ENCODE results near the gene GET4. TPM values are rescaled to one million over a fixed set of nuclear protein-coding genes. Genes with fewer than 3 reads are reported as not detected.
"Not testable (repeated sequence)": the region's sequence is repeated elsewhere in the genome, so short reads cannot be mapped to it uniquely, and the experiment has no call there.

Gene GET4
- total and polyA plus RNA-seq, 2 donors from 2014 or later = 44.8 to 80.8 TPM

DNA sequence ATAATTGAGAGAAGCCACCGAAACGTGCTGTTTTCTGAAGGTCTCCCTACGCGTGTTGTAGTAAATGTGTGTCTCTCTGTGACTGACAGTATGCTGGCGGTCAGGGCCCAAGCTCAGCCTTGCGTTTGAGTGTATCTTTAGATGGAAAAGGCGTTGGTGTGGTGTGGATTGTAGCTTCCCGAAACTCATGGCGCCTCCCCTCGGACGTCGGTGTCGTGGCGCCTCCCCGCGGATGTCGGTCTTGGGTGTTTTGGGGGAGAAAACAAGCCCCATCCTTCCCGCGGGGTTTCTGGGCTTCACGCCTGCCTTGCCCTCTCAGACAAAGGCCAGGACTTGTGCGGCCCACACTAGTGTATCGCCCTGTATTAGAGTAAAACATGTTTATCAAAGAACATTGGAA is 31.3 kb upstream of the GET4 start:
- Histone ChIP-seq H3K9me3 (ENCODE audit: control insufficient read depth in 2 of 3, insufficient read depth in 1 of 3, low read length in 3 of 3) (no peaks in the 10 kb centered on the region), H3K36me3 (ENCODE audit: control insufficient read depth in 2 of 3, insufficient read depth in 3 of 3, low read length in 3 of 3) (peaks cover 2 to 38% (median 30%) of the 10 kb centered on the region in 3 donors), H3K27me3 (ENCODE audit: control insufficient read depth, insufficient read depth, low read length) (no peaks in the 10 kb centered on the region), H3K4me1 (ENCODE audit: control insufficient read depth in 2 of 3, insufficient read depth in 2 of 3, low read depth in 1 of 3, low read length in 3 of 3) (no peaks in the 10 kb centered on the region), H3K4me3 (ENCODE audit: low read length in 3 of 3) (no peak overlapping the region), H3K27ac (ENCODE audit: low read depth in 2 of 2, low read length in 2 of 2) (no peak overlapping the region), H3K9ac (ENCODE audit: low read length in 3 of 3) (no peak overlapping the region)
- TF ChIP-seq, protein P1, sequence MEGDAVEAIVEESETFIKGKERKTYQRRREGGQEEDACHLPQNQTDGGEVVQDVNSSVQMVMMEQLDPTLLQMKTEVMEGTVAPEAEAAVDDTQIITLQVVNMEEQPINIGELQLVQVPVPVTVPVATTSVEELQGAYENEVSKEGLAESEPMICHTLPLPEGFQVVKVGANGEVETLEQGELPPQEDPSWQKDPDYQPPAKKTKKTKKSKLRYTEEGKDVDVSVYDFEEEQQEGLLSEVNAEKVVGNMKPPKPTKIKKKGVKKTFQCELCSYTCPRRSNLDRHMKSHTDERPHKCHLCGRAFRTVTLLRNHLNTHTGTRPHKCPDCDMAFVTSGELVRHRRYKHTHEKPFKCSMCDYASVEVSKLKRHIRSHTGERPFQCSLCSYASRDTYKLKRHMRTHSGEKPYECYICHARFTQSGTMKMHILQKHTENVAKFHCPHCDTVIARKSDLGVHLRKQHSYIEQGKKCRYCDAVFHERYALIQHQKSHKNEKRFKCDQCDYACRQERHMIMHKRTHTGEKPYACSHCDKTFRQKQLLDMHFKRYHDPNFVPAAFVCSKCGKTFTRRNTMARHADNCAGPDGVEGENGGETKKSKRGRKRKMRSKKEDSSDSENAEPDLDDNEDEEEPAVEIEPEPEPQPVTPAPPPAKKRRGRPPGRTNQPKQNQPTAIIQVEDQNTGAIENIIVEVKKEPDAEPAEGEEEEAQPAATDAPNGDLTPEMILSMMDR (IDR thresholded peaks at IDR 0.05; ENCODE audit: borderline replicate concordance, extremely low read depth, insufficient read depth) = no peak
- intact Hi-C loops (cut with DNase I) = no loop called here
- FAIRE-seq (no peak), DNase-seq (no peak)

DNA sequence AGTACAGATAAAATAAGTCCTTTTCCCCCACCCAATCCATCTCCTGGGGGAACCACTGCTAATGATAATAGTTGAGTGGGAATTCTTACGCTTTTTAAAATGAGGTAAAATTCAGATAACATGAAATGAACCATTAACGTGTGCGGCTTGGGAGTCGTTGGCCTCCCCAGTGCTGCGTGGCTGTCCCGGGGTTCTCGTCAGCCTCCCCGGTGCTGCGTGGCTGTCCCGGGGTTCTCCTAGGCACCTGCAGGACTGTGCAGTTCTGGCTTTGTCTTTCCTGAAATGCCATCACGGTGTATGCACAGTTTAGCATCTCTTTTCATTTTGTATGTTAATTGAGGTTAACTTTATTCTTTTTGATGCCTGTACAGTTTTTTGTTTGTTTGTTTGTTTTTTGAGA is 30.6 kb upstream of the GET4 start:
- FAIRE-seq = no peak
- Histone ChIP-seq H3K27ac (ENCODE audit: low read depth in 2 of 2, low read length in 2 of 2) (no peak overlapping the region), H3K36me3 (ENCODE audit: control insufficient read depth in 2 of 3, insufficient read depth in 3 of 3, low read length in 3 of 3) (peaks cover 2 to 36% (median 27%) of the 10 kb centered on the region in 3 donors)

GRCh38 chr7:846958-847650 is 29.2 kb upstream of the GET4 start:
- FAIRE-seq; intact Hi-C loops (cut with DNase I); DNase-seq; H3K4me1 ChIP-seq (ENCODE audit: control insufficient read depth in 2 of 3, insufficient read depth in 2 of 3, low read depth in 1 of 3, low read length in 3 of 3); H3K9ac ChIP-seq (ENCODE audit: low read length in 3 of 3); H3K27ac ChIP-seq (ENCODE audit: low read depth in 2 of 2, low read length in 2 of 2); H3K9me3 ChIP-seq (ENCODE audit: control insufficient read depth in 2 of 3, insufficient read depth in 1 of 3, low read length in 3 of 3); H3K27me3 ChIP-seq (ENCODE audit: control insufficient read depth, insufficient read depth, low read length); H3K4me3 ChIP-seq (ENCODE audit: low read length in 3 of 3): not testable (repeated sequence)
- H3K36me3 ChIP-seq (ENCODE audit: control insufficient read depth in 2 of 3, insufficient read depth in 3 of 3, low read length in 3 of 3) = peaks cover 2 to 34% (median 32%) of the 10 kb centered on the region in 3 donors

More for the DNA sequence above, 30.6 kb upstream of the GET4 start:
- Histone ChIP-seq H3K4me3 (ENCODE audit: low read length in 3 of 3) (no peak overlapping the region), H3K9ac (ENCODE audit: low read length in 3 of 3) (no peak overlapping the region), H3K9me3 (ENCODE audit: control insufficient read depth in 2 of 3, insufficient read depth in 1 of 3, low read length in 3 of 3) (no peaks in the 10 kb centered on the region), H3K4me1 (ENCODE audit: control insufficient read depth in 2 of 3, insufficient read depth in 2 of 3, low read depth in 1 of 3, low read length in 3 of 3) (no peaks in the 10 kb centered on the region), H3K27me3 (ENCODE audit: control insufficient read depth, insufficient read depth, low read length) (no peaks in the 10 kb centered on the region)
- intact Hi-C loops (cut with DNase I) = no loop called here
- DNase-seq = no peak
- TF ChIP-seq, protein P1 (IDR thresholded peaks at IDR 0.05; ENCODE audit: borderline replicate concordance, extremely low read depth, insufficient read depth) = no peak

DNA sequence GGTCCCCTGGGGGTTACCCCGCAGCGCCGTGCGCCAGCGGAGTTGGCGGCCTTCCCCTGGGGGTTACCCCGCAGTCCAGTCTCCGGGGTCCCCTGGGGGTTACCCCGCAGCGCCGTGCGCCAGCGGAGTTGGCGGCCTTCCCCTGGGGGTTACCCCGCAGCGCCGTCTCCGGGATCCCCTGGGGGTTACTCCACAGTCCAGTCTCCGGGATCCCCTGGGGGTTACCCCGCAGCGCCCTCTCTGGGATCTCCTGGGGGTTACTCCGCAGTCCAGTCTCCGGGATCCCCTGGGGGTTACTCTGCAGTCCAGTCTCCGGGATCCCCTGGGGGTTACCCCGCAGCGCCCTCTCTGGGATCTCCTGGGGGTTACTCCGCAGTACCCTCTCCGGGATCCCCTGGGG is 28.6 kb upstream of the GET4 start:
- H3K27me3 ChIP-seq (ENCODE audit: control insufficient read depth, insufficient read depth, low read length); H3K9me3 ChIP-seq (ENCODE audit: control insufficient read depth in 2 of 3, insufficient read depth in 1 of 3, low read length in 3 of 3); H3K4me1 ChIP-seq (ENCODE audit: control insufficient read depth in 2 of 3, insufficient read depth in 2 of 3, low read depth in 1 of 3, low read length in 3 of 3); H3K27ac ChIP-seq (ENCODE audit: low read depth in 2 of 2, low read length in 2 of 2); H3K9ac ChIP-seq (ENCODE audit: low read length in 3 of 3); intact Hi-C loops (cut with DNase I); DNase-seq; H3K4me3 ChIP-seq (ENCODE audit: low read length in 3 of 3); FAIRE-seq: not testable (repeated sequence)
- H3K36me3 ChIP-seq (ENCODE audit: control insufficient read depth in 2 of 3, insufficient read depth in 3 of 3, low read length in 3 of 3) = peaks cover 2 to 34% (median 32%) of the 10 kb centered on the region in 3 donors

All from kidney (tissue), 14 donors.